Dendritic cell treated with granulocyte-macrophage colony-stimulating factor and Interleukin-4, amounts not matched to agents 40 ng/mL and 50 ng/mL, for 4 days (primary cell): Measurements from ENCODE around the gene DNTT.

Source experiments
- H3K27ac Mint-ChIP-seq: one replicate; pipeline ENCODE4 v1.8.0; 2022; ENCODE audit warnings: mild to moderate bottlenecking, mixed read lengths
- H3K27me3 Mint-ChIP-seq: one replicate; pipeline ENCODE4 v1.8.0; 2022; ENCODE audit warnings: mild to moderate bottlenecking, mixed read lengths
- H3K36me3 Mint-ChIP-seq: one replicate; pipeline ENCODE4 v1.8.0; 2022; ENCODE audit warnings: low read depth, mixed read lengths
- H3K4me1 Mint-ChIP-seq: one replicate; pipeline ENCODE4 v1.8.0; 2022; ENCODE audit warnings: low read depth, mixed read lengths
- H3K4me3 Mint-ChIP-seq: one replicate; pipeline ENCODE4 v1.8.0; 2022; ENCODE audit warnings: mild to moderate bottlenecking, moderate library complexity, mixed read lengths
- H3K9me3 Mint-ChIP-seq: one replicate; pipeline ENCODE4 v1.8.0; 2022; ENCODE audit warnings: mixed read lengths
- intact Hi-C: fragments of 100-400 bp; cut with micrococcal nuclease; formaldehyde crosslinking; loops from one replicate; pipeline ENCODE4 v1.15.0; 2022

The DNTT gene

GRCh38 chr10:96357038-96357620 is 52.9 kb downstream of the DNTT start:
- Mint-ChIP-seq H3K36me3 (no peaks in the 10 kb centered on the region), H3K9me3 (no peaks in the 10 kb centered on the region), H3K4me1 (no peaks in the 10 kb centered on the region), H3K27ac (no peak overlapping the region), H3K4me3 (no peak overlapping the region), H3K27me3 (peaks cover 7% of the 10 kb centered on the region)
- intact Hi-C loops = no loop called here

GRCh38 chr10:96358851-96359540 is 54.8 kb downstream of the DNTT start, which contains the start of gene OPALIN:
Gene OPALIN, minus strand, starts transcription at chr10:96359002. Its CDS starts 106 bp downstream, at chr10:96358896.
- peaks cover 5% of the 10 kb centered on the region for H3K27me3 Mint-ChIP-seq
- intact Hi-C loops = no loop called here
- H3K9me3 Mint-ChIP-seq = no peaks in the 10 kb centered on the region
- no peaks in the 10 kb centered on the region for H3K4me1 Mint-ChIP-seq
- H3K36me3 Mint-ChIP-seq = no peaks in the 10 kb centered on the region
- no peak within 1 kb of the TSS for H3K4me3 Mint-ChIP-seq
- H3K27ac Mint-ChIP-seq = no peak within 1 kb of the TSS

DNA sequence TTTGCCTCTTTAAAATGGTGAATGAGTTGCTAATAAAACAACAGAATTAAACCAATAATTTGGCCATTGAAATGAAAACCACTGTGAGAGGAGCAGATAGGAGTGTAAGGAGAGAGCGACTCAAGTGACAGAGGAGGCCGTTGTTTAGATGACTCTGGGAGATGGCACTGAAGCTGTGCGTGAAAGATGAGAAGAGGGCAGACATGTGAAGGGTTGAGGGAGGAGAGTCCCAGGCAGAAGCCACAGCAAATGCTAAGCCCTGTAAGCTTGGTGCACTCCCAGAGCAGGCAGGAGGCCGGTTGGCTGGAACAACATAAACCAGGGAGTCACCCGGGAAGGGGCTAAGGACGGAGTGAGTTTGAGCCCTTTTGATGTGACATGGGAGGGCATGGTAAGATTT is 55.4 kb downstream of the DNTT start:
- Mint-ChIP-seq H3K4me1 (no peaks in the 10 kb centered on the region), H3K27ac (no peak overlapping the region), H3K9me3 (no peaks in the 10 kb centered on the region), H3K4me3 (no peak overlapping the region), H3K36me3 (no peaks in the 10 kb centered on the region), H3K27me3 (peaks cover 5% of the 10 kb centered on the region)
- intact Hi-C loops = no loop called here

GRCh38 chr10:96360331-96360730 is 56.1 kb downstream of the DNTT start:
- H3K4me1 Mint-ChIP-seq = no peaks in the 10 kb centered on the region

GRCh38 chr10:96360766-96361165 is 56.5 kb downstream of the DNTT start:
- no peaks in the 10 kb centered on the region for H3K36me3 Mint-ChIP-seq
- H3K4me1 Mint-ChIP-seq = no peaks in the 10 kb centered on the region
- H3K27ac Mint-ChIP-seq = no peak overlapping the region
- H3K27me3 Mint-ChIP-seq = peaks cover 4% of the 10 kb centered on the region
- H3K4me3 Mint-ChIP-seq = no peak overlapping the region
- H3K9me3 Mint-ChIP-seq = no peaks in the 10 kb centered on the region
- intact Hi-C loops = no loop called here

More at GRCh38 chr10:96360331-96360730, 56.1 kb downstream of the DNTT start:
- Mint-ChIP-seq H3K9me3 (no peaks in the 10 kb centered on the region), H3K27ac (no peak overlapping the region), H3K4me3 (no peak overlapping the region), H3K27me3 (peaks cover 4% of the 10 kb centered on the region), H3K36me3 (no peaks in the 10 kb centered on the region)
- intact Hi-C loops = no loop called here

GRCh38 chr10:96365571-96365970 is 61.3 kb downstream of the DNTT start:
- H3K27ac Mint-ChIP-seq = no peak overlapping the region
- no peaks in the 10 kb centered on the region for H3K36me3 Mint-ChIP-seq
- no peaks in the 10 kb centered on the region for H3K27me3 Mint-ChIP-seq
- intact Hi-C loops = no loop called here
- no peaks in the 10 kb centered on the region for H3K4me1 Mint-ChIP-seq
- no peaks in the 10 kb centered on the region for H3K9me3 Mint-ChIP-seq
- H3K4me3 Mint-ChIP-seq = no peak overlapping the region

GRCh38 chr10:96366508-96366907 is 62.3 kb downstream of the DNTT start:
- H3K27ac Mint-ChIP-seq = no peak overlapping the region

DNA sequence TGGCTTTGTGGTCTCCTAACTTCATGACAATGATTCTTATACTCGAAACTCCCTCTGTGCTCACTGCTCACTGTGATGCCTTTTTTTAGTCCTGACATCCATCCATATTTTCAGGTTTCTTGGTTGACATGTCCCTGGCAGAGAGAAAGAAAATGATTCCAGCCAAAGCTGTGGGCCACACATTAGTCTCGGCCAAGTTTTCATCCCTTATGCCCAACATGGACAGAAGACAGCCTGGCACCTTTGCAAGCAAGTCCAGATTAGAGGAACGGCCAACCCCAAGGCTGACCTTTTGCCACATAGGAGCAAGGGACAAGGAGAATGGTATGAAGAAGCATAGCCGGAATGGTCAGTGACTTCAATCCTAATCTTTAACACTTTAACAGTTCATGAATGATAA is 63.2 kb downstream of the DNTT start:
- H3K4me3 Mint-ChIP-seq = no peak overlapping the region

More at GRCh38 chr10:96366508-96366907, 62.3 kb downstream of the DNTT start:
- H3K9me3 Mint-ChIP-seq = no peaks in the 10 kb centered on the region
- H3K4me3 Mint-ChIP-seq = no peak overlapping the region
- intact Hi-C loops = no loop called here
- H3K36me3 Mint-ChIP-seq = no peaks in the 10 kb centered on the region
- H3K27me3 Mint-ChIP-seq = no peaks in the 10 kb centered on the region
- H3K4me1 Mint-ChIP-seq = no peaks in the 10 kb centered on the region

DNA sequence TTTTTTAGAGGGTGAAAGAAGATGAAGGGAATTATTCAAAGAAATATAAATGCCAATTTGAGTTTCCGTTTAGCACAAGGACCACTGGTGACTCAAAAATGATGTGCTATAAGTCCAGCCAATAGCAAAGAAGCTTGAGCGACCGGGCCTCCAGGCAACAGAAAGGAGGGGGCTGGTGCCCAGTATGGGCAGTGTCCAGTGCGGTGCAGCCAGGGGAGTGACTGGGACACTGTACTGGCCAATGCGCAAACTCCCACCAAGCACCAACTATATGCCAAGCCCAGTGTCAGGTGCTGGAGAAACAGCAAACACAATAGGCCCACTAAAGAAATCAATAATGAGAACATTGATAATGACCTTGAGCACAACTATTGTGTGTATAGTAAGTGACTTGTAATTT is 64.7 kb downstream of the DNTT start:
- peaks cover 9% of the 10 kb centered on the region for H3K27me3 Mint-ChIP-seq
- intact Hi-C loops = no loop called here
- no peak overlapping the region for H3K4me3 Mint-ChIP-seq
- H3K36me3 Mint-ChIP-seq = no peaks in the 10 kb centered on the region
- H3K4me1 Mint-ChIP-seq = no peaks in the 10 kb centered on the region
- H3K9me3 Mint-ChIP-seq = no peaks in the 10 kb centered on the region
- H3K27ac Mint-ChIP-seq = no peak overlapping the region

More for the DNA sequence above, 63.2 kb downstream of the DNTT start:
- H3K4me1 Mint-ChIP-seq = no peaks in the 10 kb centered on the region
- H3K27ac Mint-ChIP-seq = no peak overlapping the region
- no peaks in the 10 kb centered on the region for H3K36me3 Mint-ChIP-seq
- no peaks in the 10 kb centered on the region for H3K27me3 Mint-ChIP-seq
- intact Hi-C loops = no loop called here
- H3K9me3 Mint-ChIP-seq = no peaks in the 10 kb centered on the region

DNA sequence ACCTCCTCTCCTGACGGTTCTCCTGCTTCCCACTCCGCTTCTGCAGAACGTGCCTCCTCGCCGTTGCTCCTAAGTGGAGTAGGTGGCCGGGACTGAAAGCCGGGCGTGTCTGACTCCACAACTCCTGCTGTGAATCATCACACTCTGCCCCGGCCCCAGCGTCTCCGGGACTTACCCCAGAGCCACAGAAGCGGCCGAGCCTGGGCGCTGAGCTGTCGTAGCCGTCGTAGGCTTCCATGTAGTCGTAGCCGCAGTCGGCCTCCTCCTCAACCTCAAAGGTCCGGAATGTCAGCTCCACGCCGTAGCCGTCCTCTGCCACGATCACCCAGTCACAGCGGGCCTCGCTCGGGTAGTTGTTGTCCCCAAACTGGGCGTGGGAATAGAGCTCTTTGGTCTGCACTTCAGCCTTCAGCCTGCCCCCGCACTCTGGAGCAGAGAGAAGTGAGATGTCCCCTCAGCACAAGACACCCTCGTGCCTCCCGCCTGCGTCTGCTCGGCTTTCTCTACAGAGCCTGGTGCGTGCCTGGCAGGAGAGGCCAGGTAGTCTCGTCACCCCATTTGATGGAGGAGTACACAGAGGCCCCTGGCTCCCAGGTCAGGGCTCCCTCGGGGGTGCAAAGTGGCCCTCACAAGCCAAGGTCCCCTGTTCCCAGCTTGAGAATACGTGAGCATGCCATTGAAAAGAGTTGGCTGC is 65.8 kb downstream of the DNTT start:
- intact Hi-C loops = loop anchor here (10.0 kb wide), 1 partner anchor 185 kb away; no protein-coding TSS in a partner anchor
- H3K9me3 Mint-ChIP-seq = no peaks in the 10 kb centered on the region

GRCh38 chr10:96370584-96371157 is 66.4 kb downstream of the DNTT start:
- Mint-ChIP-seq H3K27ac (no peak overlapping the region), H3K36me3 (no peaks in the 10 kb centered on the region), H3K9me3 (no peaks in the 10 kb centered on the region), H3K27me3 (peaks cover 23% of the 10 kb centered on the region), H3K4me3 (no peak overlapping the region), H3K4me1 (peaks cover 11% of the 10 kb centered on the region)
- intact Hi-C loops = loop anchor here (10.0 kb wide), 1 partner anchor 184 kb away; no protein-coding TSS in a partner anchor

More for the DNA sequence above, 65.8 kb downstream of the DNTT start:
- Mint-ChIP-seq H3K27me3 (peaks cover 20% of the 10 kb centered on the region), H3K27ac (no peak overlapping the region), H3K4me1 (peaks cover 7% of the 10 kb centered on the region), H3K36me3 (no peaks in the 10 kb centered on the region), H3K4me3 (no peak overlapping the region)

- no peaks in the 10 kb centered on the region for H3K9me3 Mint-ChIP-seq
- no peak overlapping the region for H3K27ac Mint-ChIP-seq
- H3K27me3 Mint-ChIP-seq = peaks cover 23% of the 10 kb centered on the region
- H3K4me1 Mint-ChIP-seq = peaks cover 14% of the 10 kb centered on the region
- H3K36me3 Mint-ChIP-seq = no peaks in the 10 kb centered on the region
- no peak overlapping the region for H3K4me3 Mint-ChIP-seq
- intact Hi-C loops = loop anchor here (10.0 kb wide), 1 partner anchor 183 kb away; no protein-coding TSS in a partner anchor
Observed at GRCh38 chr10:96371356-96371755, 67.1 kb downstream of the DNTT start.

- Mint-ChIP-seq H3K36me3 (no peaks in the 10 kb centered on the region), H3K27ac (no peak overlapping the region), H3K9me3 (no peaks in the 10 kb centered on the region), H3K4me1 (peaks cover 14% of the 10 kb centered on the region), H3K4me3 (no peak overlapping the region), H3K27me3 (peaks cover 23% of the 10 kb centered on the region)
- intact Hi-C loops = loop anchor here (10.0 kb wide), 1 partner anchor 181 kb away; no protein-coding TSS in a partner anchor
Observed at GRCh38 chr10:96374004-96374403, 69.8 kb downstream of the DNTT start.

- Mint-ChIP-seq H3K4me1 (peaks cover 14% of the 10 kb centered on the region), H3K27me3 (peaks cover 23% of the 10 kb centered on the region), H3K36me3 (no peaks in the 10 kb centered on the region), H3K9me3 (no peaks in the 10 kb centered on the region), H3K27ac (no peak overlapping the region), H3K4me3 (peak overlapping the region; percentile 73)
- intact Hi-C loops = loop anchor here (10.0 kb wide), 1 partner anchor 180 kb away; no protein-coding TSS in a partner anchor
Observed at GRCh38 chr10:96374639-96374984, 70.4 kb downstream of the DNTT start.
